GM23338 (cell line): ENCODE measurements around the gene AADAC. TPM values are rescaled to one million over a fixed set of nuclear protein-coding genes. Genes with fewer than 3 reads are reported as not detected.

ENCODE experiments used
- ATAC-seq: fragments of 200-7000 bp; cut with Tn5 transposase; 3 replicates; pipeline ENCODE4 v1.9.1; 2020
- DNase-seq: peaks from one replicate; pipeline ENCODE4 v3.0.0-alpha.2; 2015; ENCODE audit warnings: low spot score
- H2AFZ ChIP-seq: fragments of 200-600 bp; sonication (generic); 2 replicates; pipeline ENCODE4 v1.8.0; 2016; ENCODE audit warnings: antibody characterized with exemption, mild to moderate bottlenecking, moderate library complexity
- H3F3A ChIP-seq: fragments of 200-600 bp; sonication (generic); replicated peaks from 2 replicates; pipeline ENCODE4 v1.8.0; 2017; ENCODE audit warnings: antibody characterized with exemption, mixed run types, low read depth
- H3K27ac ChIP-seq: fragments of 200-600 bp; sonication (generic); 2 replicates; pipeline ENCODE4 v1.6.1; 2016; ENCODE audit warnings: low read depth
- H3K27me3 ChIP-seq: fragments of 200-600 bp; sonication (generic); 2 replicates; pipeline ENCODE4 v1.8.0; 2016; ENCODE audit warnings: mild to moderate bottlenecking, mixed run types, moderate library complexity; ENCODE audit not compliant: insufficient read depth
- H3K36me3 ChIP-seq: fragments of 200-600 bp; sonication (generic); 2 replicates; pipeline ENCODE4 v1.8.0; 2016; ENCODE audit warnings: mild to moderate bottlenecking; ENCODE audit not compliant: insufficient read depth
- H3K4me1 ChIP-seq: fragments of 200-600 bp; sonication (generic); 2 replicates; pipeline ENCODE4 v1.8.0; 2016; ENCODE audit warnings: mild to moderate bottlenecking, moderate library complexity; ENCODE audit not compliant: insufficient read depth
- H3K4me2 ChIP-seq: fragments of 200-600 bp; sonication (generic); 2 replicates; pipeline ENCODE4 v1.7.1; 2017; ENCODE audit warnings: mixed run types
- H3K4me3 ChIP-seq: fragments of 200-600 bp; sonication (generic); 2 replicates; pipeline ENCODE4 v1.6.1; 2016; ENCODE audit warnings: mixed run types
- H3K79me2 ChIP-seq: fragments of 200-600 bp; sonication (generic); replicated peaks from 2 replicates; pipeline ENCODE4 v1.8.0; 2017; ENCODE audit warnings: mild to moderate bottlenecking; ENCODE audit not compliant: insufficient read depth
- H3K9me2 ChIP-seq: fragments of 200-600 bp; sonication (generic); 2 replicates; pipeline ENCODE4 v1.8.0; 2017; ENCODE audit not compliant: insufficient read depth
- H4K20me1 ChIP-seq: fragments of 200-600 bp; sonication (generic); replicated peaks from 2 replicates; pipeline ENCODE4 v1.8.0; 2017; ENCODE audit warnings: mild to moderate bottlenecking; ENCODE audit not compliant: insufficient read depth
- H3K27ac Mint-ChIP-seq: 2 replicates; pipeline ENCODE4 v1.8.0; 2020; ENCODE audit warnings: inconsistent platforms, mild to moderate bottlenecking, moderate library complexity, mixed read lengths
- H3K27me3 Mint-ChIP-seq: 3 replicates; pipeline ENCODE4 v1.8.0; 2022; ENCODE audit warnings: low read depth, mild to moderate bottlenecking, moderate library complexity, mixed read lengths, inconsistent platforms; ENCODE audit not compliant: insufficient read depth, poor library complexity
- H3K36me3 Mint-ChIP-seq: 3 replicates; pipeline ENCODE4 v1.8.0; 2021; ENCODE audit warnings: low read depth, mild to moderate bottlenecking, inconsistent platforms, moderate library complexity, mixed read lengths
- H3K4me1 Mint-ChIP-seq: 3 replicates; pipeline ENCODE4 v1.8.0; 2020; ENCODE audit warnings: mild to moderate bottlenecking, inconsistent platforms, mixed read lengths
- H3K4me3 Mint-ChIP-seq: 3 replicates; pipeline ENCODE4 v1.8.0; 2021; ENCODE audit warnings: moderate library complexity, mild to moderate bottlenecking, inconsistent platforms, mixed read lengths
- H3K9me3 Mint-ChIP-seq: 3 replicates; pipeline ENCODE4 v1.8.0; 2020; ENCODE audit warnings: moderate library complexity, mild to moderate bottlenecking, inconsistent platforms, mixed read lengths
- CREB1 ChIP-seq: fragments of 250-450 bp; sonication (Bioruptor Pico); IDR thresholded peaks from 2 replicates; pipeline ENCODE4 v1.5.0; 2020; ENCODE audit warnings: low read depth, mild to moderate bottlenecking, moderate library complexity
- EZH2 ChIP-seq: fragments of 200-600 bp; sonication (generic); IDR thresholded peaks from one replicate; pipeline ENCODE4 v1.8.0; 2017; ENCODE audit warnings: antibody characterized with exemption, mild to moderate bottlenecking, low read depth; ENCODE audit not compliant: unreplicated experiment
- EZH2phosphoT487 ChIP-seq: fragments of 200-600 bp; sonication (generic); IDR thresholded peaks from one replicate; pipeline ENCODE4 v1.8.1; 2018; ENCODE audit warnings: antibody characterized with exemption; ENCODE audit not compliant: unreplicated experiment
- JUNB ChIP-seq: IDR thresholded peaks from one replicate; pipeline ENCODE4 v1.6.1; 2016; ENCODE audit warnings: antibody characterized with exemption; ENCODE audit not compliant: unreplicated experiment
- NANOG ChIP-seq: IDR thresholded peaks from 2 replicates; pipeline ENCODE4 v1.6.1; 2016; ENCODE audit warnings: antibody characterized with exemption, borderline replicate concordance
- POLR2AphosphoS5 ChIP-seq: IDR thresholded peaks from 2 replicates; pipeline ENCODE4 v1.6.1; 2016; ENCODE audit warnings: antibody characterized with exemption, low read depth
- STAT1 ChIP-seq: IDR thresholded peaks from one replicate; pipeline ENCODE4 v1.6.1; 2016; ENCODE audit warnings: antibody characterized with exemption; ENCODE audit not compliant: unreplicated experiment
- ZNF114 ChIP-seq: fragments of 250-450 bp; sonication (Bioruptor Pico); IDR thresholded peaks from 2 replicates; pipeline ENCODE4 v1.5.0; 2020; ENCODE audit warnings: mild to moderate bottlenecking, moderate library complexity
- ZNF331 ChIP-seq: fragments of 250-450 bp; sonication (Bioruptor Pico); IDR thresholded peaks from 2 replicates; pipeline ENCODE4 v1.5.0; 2020; ENCODE audit warnings: low read depth, mild to moderate bottlenecking, moderate library complexity
- polyA plus RNA-seq: library from polyadenylated mRNA; unstranded; fragments of >200 nt; fragmentation: Nextera tagmentation; extraction: Ambion mirVana; gene quantifications from 2 replicates; pipeline ENCODE4 v1.2.1, GENCODE V29; 2016
- total RNA-seq: library from RNA; depleted of rRNA; stranded (reverse); fragments of >200 nt; shearing (Covaris generic); gene quantifications from 2 replicates; pipeline ENCODE4 v1.2.3, GENCODE V29; 2014
- TF ChIP-seq, protein P1 (sequence below): IDR thresholded peaks from one replicate; pipeline ENCODE4 v1.6.1; 2018; ENCODE audit warnings: antibody characterized with exemption; ENCODE audit not compliant: unreplicated experiment
- TF ChIP-seq, protein P2 (sequence below): IDR thresholded peaks from 2 replicates; pipeline ENCODE4 v1.6.1; 2016; ENCODE audit warnings: antibody characterized with exemption
- TF ChIP-seq, protein P3 (sequence below), 2 experiments: fragments of 200-600 bp in 1 of 2; sonication (generic) in 1 of 2; conservative IDR thresholded peaks; 2 replicates each; pipeline versions ENCODE4 v1.5.1 to v1.6.1; 2016 to 2017; ENCODE audit warnings: antibody characterized with exemption in 2 of 2, low read depth in 2 of 2, mild to moderate bottlenecking in 2 of 2, moderate library complexity in 1 of 2
- TF ChIP-seq, protein P4 (sequence below): fragments of 250-450 bp; sonication (Bioruptor Pico); IDR thresholded peaks from 2 replicates; pipeline ENCODE4 v1.5.0; 2020; ENCODE audit warnings: mild to moderate bottlenecking, moderate library complexity

Gene AADAC
- total and polyA plus RNA-seq, 2 experiments from 2014 or later = not detected

DNA sequence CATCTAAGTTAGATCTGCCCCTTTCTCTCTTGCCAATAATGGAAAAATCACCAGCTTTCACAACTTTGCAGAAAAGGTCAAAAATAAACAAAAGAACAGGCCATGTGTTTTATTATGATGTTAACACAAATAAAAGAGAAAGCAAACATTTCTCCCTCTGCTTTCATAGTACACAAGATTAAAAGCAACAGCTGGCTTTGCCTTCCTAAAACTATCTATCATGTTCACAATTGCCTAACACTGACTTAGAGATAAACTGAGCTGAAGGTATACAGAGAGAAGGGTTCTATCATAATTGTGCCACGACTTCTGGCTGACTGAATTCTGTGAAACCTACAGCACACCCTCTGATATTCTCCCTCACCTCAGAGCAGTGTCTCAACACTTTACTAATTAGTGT, 29.4 kb downstream of the AADAC start:
- Histone ChIP-seq H3K4me2 (no peak overlapping the region), H3K27ac (no peak overlapping the region), H4K20me1 (no peaks in the 10 kb centered on the region), H3K9me2 (no peaks in the 10 kb centered on the region), H3F3A (no peaks in the 10 kb centered on the region), H3K36me3 (no peaks in the 10 kb centered on the region), H3K4me1 (no peaks in the 10 kb centered on the region), H3K79me2 (no peaks in the 10 kb centered on the region), H2AFZ (no peak overlapping the region), H3K27me3 (no peaks in the 10 kb centered on the region), H3K4me3 (no peak overlapping the region)
- Mint-ChIP-seq H3K4me3 (no peak overlapping the region), H3K27me3 (no peaks in the 10 kb centered on the region), H3K4me1 (no peaks in the 10 kb centered on the region; the same call in 2 of the 3 replicates), H3K36me3 (no peaks in the 10 kb centered on the region), H3K27ac (no peak overlapping the region), H3K9me3 (no peaks in the 10 kb centered on the region)
- no peak for ATAC-seq
- TF ChIP-seq NANOG = no peak
- no peak for TF ChIP-seq STAT1
- no peak for TF ChIP-seq JUNB
- TF ChIP-seq ZNF331 (CRISPR knock-in tag) = no peak
- TF ChIP-seq, protein P1, sequence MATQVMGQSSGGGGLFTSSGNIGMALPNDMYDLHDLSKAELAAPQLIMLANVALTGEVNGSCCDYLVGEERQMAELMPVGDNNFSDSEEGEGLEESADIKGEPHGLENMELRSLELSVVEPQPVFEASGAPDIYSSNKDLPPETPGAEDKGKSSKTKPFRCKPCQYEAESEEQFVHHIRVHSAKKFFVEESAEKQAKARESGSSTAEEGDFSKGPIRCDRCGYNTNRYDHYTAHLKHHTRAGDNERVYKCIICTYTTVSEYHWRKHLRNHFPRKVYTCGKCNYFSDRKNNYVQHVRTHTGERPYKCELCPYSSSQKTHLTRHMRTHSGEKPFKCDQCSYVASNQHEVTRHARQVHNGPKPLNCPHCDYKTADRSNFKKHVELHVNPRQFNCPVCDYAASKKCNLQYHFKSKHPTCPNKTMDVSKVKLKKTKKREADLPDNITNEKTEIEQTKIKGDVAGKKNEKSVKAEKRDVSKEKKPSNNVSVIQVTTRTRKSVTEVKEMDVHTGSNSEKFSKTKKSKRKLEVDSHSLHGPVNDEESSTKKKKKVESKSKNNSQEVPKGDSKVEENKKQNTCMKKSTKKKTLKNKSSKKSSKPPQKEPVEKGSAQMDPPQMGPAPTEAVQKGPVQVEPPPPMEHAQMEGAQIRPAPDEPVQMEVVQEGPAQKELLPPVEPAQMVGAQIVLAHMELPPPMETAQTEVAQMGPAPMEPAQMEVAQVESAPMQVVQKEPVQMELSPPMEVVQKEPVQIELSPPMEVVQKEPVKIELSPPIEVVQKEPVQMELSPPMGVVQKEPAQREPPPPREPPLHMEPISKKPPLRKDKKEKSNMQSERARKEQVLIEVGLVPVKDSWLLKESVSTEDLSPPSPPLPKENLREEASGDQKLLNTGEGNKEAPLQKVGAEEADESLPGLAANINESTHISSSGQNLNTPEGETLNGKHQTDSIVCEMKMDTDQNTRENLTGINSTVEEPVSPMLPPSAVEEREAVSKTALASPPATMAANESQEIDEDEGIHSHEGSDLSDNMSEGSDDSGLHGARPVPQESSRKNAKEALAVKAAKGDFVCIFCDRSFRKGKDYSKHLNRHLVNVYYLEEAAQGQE = no peak
- TF ChIP-seq POLR2AphosphoS5 = no peak
- TF ChIP-seq ZNF114 = no peak
- TF ChIP-seq, protein P2, sequence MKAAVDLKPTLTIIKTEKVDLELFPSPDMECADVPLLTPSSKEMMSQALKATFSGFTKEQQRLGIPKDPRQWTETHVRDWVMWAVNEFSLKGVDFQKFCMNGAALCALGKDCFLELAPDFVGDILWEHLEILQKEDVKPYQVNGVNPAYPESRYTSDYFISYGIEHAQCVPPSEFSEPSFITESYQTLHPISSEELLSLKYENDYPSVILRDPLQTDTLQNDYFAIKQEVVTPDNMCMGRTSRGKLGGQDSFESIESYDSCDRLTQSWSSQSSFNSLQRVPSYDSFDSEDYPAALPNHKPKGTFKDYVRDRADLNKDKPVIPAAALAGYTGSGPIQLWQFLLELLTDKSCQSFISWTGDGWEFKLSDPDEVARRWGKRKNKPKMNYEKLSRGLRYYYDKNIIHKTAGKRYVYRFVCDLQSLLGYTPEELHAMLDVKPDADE = no peak
- no peak for TF ChIP-seq EZH2phosphoT487
- TF ChIP-seq EZH2 = no peak
- TF ChIP-seq, protein P3, sequence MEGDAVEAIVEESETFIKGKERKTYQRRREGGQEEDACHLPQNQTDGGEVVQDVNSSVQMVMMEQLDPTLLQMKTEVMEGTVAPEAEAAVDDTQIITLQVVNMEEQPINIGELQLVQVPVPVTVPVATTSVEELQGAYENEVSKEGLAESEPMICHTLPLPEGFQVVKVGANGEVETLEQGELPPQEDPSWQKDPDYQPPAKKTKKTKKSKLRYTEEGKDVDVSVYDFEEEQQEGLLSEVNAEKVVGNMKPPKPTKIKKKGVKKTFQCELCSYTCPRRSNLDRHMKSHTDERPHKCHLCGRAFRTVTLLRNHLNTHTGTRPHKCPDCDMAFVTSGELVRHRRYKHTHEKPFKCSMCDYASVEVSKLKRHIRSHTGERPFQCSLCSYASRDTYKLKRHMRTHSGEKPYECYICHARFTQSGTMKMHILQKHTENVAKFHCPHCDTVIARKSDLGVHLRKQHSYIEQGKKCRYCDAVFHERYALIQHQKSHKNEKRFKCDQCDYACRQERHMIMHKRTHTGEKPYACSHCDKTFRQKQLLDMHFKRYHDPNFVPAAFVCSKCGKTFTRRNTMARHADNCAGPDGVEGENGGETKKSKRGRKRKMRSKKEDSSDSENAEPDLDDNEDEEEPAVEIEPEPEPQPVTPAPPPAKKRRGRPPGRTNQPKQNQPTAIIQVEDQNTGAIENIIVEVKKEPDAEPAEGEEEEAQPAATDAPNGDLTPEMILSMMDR (conservative IDR thresholded peaks at IDR 0.05; ENCODE audit: low read depth in 2 of 2) = no peak
- TF ChIP-seq, protein P4, sequence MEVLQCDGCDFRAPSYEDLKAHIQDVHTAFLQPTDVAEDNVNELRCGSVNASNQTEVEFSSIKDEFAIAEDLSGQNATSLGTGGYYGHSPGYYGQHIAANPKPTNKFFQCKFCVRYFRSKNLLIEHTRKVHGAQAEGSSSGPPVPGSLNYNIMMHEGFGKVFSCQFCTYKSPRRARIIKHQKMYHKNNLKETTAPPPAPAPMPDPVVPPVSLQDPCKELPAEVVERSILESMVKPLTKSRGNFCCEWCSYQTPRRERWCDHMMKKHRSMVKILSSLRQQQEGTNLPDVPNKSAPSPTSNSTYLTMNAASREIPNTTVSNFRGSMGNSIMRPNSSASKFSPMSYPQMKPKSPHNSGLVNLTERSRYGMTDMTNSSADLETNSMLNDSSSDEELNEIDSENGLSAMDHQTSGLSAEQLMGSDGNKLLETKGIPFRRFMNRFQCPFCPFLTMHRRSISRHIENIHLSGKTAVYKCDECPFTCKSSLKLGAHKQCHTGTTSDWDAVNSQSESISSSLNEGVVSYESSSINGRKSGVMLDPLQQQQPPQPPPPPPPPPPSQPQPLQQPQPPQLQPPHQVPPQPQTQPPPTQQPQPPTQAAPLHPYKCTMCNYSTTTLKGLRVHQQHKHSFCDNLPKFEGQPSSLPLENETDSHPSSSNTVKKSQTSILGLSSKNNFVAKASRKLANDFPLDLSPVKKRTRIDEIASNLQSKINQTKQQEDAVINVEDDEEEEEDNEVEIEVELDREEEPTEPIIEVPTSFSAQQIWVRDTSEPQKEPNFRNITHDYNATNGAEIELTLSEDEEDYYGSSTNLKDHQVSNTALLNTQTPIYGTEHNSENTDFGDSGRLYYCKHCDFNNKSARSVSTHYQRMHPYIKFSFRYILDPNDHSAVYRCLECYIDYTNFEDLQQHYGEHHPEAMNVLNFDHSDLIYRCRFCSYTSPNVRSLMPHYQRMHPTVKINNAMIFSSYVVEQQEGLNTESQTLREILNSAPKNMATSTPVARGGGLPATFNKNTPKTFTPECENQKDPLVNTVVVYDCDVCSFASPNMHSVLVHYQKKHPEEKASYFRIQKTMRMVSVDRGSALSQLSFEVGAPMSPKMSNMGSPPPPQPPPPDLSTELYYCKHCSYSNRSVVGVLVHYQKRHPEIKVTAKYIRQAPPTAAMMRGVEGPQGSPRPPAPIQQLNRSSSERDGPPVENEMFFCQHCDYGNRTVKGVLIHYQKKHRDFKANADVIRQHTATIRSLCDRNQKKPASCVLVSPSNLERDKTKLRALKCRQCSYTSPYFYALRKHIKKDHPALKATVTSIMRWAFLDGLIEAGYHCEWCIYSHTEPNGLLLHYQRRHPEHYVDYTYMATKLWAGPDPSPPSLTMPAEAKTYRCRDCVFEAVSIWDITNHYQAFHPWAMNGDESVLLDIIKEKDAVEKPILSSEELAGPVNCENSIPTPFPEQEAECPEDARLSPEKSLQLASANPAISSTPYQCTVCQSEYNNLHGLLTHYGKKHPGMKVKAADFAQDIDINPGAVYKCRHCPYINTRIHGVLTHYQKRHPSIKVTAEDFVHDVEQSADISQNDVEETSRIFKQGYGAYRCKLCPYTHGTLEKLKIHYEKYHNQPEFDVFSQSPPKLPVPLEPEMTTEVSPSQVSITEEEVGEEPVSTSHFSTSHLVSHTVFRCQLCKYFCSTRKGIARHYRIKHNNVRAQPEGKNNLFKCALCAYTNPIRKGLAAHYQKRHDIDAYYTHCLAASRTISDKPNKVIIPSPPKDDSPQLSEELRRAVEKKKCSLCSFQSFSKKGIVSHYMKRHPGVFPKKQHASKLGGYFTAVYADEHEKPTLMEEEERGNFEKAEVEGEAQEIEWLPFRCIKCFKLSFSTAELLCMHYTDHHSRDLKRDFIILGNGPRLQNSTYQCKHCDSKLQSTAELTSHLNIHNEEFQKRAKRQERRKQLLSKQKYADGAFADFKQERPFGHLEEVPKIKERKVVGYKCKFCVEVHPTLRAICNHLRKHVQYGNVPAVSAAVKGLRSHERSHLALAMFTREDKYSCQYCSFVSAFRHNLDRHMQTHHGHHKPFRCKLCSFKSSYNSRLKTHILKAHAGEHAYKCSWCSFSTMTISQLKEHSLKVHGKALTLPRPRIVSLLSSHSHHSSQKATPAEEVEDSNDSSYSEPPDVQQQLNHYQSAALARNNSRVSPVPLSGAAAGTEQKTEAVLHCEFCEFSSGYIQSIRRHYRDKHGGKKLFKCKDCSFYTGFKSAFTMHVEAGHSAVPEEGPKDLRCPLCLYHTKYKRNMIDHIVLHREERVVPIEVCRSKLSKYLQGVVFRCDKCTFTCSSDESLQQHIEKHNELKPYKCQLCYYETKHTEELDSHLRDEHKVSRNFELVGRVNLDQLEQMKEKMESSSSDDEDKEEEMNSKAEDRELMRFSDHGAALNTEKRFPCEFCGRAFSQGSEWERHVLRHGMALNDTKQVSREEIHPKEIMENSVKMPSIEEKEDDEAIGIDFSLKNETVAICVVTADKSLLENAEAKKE (CRISPR knock-in tag) = no peak
- TF ChIP-seq CREB1 (CRISPR knock-in tag) = no peak
- no peak for DNase-seq
